ENCODE measurements around the gene PLAU. TPM values are rescaled to one million over a fixed set of nuclear protein-coding genes. Genes with fewer than 3 reads are reported as not detected.

Gene PLAU
- total and polyA plus RNA-seq, 9 of the 15 experiments (the other 6 are each of a cell fraction or from before 2014, with no cell fraction given), result 2.1 to 16.9 (median 3.3) TPM

DNA sequence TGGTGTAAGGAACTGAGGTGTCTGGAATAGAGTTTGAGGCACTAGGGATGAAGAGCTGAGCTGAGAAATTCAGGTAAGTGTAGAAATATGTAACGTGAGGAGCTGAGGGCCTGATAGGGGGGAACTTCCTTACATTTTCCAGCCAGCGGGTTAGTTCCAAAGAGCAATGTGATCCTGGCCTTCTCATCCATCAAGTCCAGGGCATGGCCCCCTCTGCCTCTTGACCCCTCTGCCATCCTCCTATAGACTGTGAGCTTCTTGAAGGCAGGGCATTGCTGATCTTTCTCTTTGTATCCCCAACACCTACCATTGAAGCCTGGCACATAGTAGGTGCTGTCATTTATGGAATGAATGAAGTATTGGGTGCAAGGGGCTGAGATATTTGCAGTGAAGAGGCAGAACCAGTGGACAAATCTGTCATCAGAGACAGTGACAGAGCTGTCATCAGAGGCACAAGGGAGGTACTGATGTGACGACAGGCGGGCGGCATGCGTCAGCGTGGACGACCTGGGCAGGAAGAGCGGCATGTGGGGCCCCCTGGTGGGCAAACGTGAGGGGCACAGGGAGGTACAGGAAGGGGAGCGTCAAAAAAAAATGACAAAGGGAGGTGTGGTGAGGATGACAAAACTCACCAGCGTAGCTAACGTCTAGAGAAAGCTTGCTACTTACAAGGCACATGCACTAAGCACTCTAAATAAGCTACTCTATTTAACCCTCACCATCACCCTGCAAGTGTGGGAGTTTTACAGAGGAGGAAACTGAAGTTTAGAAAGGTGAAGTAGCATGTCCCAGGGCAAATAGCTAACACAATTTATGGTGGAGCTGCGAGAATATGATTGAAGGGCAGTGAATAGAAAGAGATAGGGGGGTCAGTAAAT lies 31.4 kb upstream of the PLAU start (continued):
- TF ChIP-seq TFAM (CRISPR knock-in tag; conservative IDR thresholded peaks at IDR 0.05) (no peak), TRIM28 (IDR thresholded peaks at IDR 0.05) (peak; percentile 77), CBX5 (IDR thresholded peaks at IDR 0.05; ENCODE audit: borderline replicate concordance, low read depth) (peak; percentile 61; the same call in 1 of the 2 replicates), NFATC3 (IDR thresholded peaks at IDR 0.05) (0 out of 2 replicates have a peak, but pooled peaks have one; percentile 35), CBFA2T2 (conservative IDR thresholded peaks at IDR 0.05) (no peak), KAT7 (CRISPR knock-in tag; IDR thresholded peaks at IDR 0.05; ENCODE audit: borderline replicate concordance) (no peak), PRMT5 (CRISPR knock-in tag; IDR thresholded peaks at IDR 0.05) (no peak), NONO (IDR thresholded peaks at IDR 0.05; ENCODE audit: low read depth in 2 of 2, low read length in 1 of 2) (peak in 1 of 2 experiments; percentile 66; a peak in 2 of 4 replicates), ZFP36 (IDR thresholded peaks at IDR 0.05; ENCODE audit: low read depth, low read length, partially characterized antibody) (peak; percentile 34), ZNF124 (CRISPR knock-in tag; IDR thresholded peaks at IDR 0.05) (no peak), CXXC5 (CRISPR knock-in tag; IDR thresholded peaks at IDR 0.05) (peak; percentile 86), STAT5B (CRISPR knock-in tag; IDR thresholded peaks at IDR 0.05) (no peak), MAFK (IDR thresholded peaks at IDR 0.05; ENCODE audit: low read length) (peak; percentile 36; the same call in 1 of the 2 replicates), JUNB (CRISPR knock-in tag; conservative IDR thresholded peaks at IDR 0.05) (no peak), IRF2 (CRISPR knock-in tag; IDR thresholded peaks at IDR 0.05) (no peak), BMI1 (IDR thresholded peaks at IDR 0.05; ENCODE audit: low read length) (no peak)
- TF ChIP-seq, protein P1, sequence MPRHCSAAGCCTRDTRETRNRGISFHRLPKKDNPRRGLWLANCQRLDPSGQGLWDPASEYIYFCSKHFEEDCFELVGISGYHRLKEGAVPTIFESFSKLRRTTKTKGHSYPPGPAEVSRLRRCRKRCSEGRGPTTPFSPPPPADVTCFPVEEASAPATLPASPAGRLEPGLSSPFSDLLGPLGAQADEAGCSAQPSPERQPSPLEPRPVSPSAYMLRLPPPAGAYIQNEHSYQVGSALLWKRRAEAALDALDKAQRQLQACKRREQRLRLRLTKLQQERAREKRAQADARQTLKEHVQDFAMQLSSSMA (CRISPR knock-in tag; IDR thresholded peaks at IDR 0.05), result no peak
- TF ChIP-seq, protein P2, sequence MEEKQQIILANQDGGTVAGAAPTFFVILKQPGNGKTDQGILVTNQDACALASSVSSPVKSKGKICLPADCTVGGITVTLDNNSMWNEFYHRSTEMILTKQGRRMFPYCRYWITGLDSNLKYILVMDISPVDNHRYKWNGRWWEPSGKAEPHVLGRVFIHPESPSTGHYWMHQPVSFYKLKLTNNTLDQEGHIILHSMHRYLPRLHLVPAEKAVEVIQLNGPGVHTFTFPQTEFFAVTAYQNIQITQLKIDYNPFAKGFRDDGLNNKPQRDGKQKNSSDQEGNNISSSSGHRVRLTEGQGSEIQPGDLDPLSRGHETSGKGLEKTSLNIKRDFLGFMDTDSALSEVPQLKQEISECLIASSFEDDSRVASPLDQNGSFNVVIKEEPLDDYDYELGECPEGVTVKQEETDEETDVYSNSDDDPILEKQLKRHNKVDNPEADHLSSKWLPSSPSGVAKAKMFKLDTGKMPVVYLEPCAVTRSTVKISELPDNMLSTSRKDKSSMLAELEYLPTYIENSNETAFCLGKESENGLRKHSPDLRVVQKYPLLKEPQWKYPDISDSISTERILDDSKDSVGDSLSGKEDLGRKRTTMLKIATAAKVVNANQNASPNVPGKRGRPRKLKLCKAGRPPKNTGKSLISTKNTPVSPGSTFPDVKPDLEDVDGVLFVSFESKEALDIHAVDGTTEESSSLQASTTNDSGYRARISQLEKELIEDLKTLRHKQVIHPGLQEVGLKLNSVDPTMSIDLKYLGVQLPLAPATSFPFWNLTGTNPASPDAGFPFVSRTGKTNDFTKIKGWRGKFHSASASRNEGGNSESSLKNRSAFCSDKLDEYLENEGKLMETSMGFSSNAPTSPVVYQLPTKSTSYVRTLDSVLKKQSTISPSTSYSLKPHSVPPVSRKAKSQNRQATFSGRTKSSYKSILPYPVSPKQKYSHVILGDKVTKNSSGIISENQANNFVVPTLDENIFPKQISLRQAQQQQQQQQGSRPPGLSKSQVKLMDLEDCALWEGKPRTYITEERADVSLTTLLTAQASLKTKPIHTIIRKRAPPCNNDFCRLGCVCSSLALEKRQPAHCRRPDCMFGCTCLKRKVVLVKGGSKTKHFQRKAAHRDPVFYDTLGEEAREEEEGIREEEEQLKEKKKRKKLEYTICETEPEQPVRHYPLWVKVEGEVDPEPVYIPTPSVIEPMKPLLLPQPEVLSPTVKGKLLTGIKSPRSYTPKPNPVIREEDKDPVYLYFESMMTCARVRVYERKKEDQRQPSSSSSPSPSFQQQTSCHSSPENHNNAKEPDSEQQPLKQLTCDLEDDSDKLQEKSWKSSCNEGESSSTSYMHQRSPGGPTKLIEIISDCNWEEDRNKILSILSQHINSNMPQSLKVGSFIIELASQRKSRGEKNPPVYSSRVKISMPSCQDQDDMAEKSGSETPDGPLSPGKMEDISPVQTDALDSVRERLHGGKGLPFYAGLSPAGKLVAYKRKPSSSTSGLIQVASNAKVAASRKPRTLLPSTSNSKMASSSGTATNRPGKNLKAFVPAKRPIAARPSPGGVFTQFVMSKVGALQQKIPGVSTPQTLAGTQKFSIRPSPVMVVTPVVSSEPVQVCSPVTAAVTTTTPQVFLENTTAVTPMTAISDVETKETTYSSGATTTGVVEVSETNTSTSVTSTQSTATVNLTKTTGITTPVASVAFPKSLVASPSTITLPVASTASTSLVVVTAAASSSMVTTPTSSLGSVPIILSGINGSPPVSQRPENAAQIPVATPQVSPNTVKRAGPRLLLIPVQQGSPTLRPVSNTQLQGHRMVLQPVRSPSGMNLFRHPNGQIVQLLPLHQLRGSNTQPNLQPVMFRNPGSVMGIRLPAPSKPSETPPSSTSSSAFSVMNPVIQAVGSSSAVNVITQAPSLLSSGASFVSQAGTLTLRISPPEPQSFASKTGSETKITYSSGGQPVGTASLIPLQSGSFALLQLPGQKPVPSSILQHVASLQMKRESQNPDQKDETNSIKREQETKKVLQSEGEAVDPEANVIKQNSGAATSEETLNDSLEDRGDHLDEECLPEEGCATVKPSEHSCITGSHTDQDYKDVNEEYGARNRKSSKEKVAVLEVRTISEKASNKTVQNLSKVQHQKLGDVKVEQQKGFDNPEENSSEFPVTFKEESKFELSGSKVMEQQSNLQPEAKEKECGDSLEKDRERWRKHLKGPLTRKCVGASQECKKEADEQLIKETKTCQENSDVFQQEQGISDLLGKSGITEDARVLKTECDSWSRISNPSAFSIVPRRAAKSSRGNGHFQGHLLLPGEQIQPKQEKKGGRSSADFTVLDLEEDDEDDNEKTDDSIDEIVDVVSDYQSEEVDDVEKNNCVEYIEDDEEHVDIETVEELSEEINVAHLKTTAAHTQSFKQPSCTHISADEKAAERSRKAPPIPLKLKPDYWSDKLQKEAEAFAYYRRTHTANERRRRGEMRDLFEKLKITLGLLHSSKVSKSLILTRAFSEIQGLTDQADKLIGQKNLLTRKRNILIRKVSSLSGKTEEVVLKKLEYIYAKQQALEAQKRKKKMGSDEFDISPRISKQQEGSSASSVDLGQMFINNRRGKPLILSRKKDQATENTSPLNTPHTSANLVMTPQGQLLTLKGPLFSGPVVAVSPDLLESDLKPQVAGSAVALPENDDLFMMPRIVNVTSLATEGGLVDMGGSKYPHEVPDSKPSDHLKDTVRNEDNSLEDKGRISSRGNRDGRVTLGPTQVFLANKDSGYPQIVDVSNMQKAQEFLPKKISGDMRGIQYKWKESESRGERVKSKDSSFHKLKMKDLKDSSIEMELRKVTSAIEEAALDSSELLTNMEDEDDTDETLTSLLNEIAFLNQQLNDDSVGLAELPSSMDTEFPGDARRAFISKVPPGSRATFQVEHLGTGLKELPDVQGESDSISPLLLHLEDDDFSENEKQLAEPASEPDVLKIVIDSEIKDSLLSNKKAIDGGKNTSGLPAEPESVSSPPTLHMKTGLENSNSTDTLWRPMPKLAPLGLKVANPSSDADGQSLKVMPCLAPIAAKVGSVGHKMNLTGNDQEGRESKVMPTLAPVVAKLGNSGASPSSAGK (IDR thresholded peaks at IDR 0.05), result peak; percentile 69

Measured in K562 (cell line).